Measurements from ENCODE around the gene PFDN1.
"Not testable (repeated sequence)": the region's sequence is repeated elsewhere in the genome, so short reads cannot be mapped to it uniquely, and the experiment has no call there.

The PFDN1 gene

DNA sequence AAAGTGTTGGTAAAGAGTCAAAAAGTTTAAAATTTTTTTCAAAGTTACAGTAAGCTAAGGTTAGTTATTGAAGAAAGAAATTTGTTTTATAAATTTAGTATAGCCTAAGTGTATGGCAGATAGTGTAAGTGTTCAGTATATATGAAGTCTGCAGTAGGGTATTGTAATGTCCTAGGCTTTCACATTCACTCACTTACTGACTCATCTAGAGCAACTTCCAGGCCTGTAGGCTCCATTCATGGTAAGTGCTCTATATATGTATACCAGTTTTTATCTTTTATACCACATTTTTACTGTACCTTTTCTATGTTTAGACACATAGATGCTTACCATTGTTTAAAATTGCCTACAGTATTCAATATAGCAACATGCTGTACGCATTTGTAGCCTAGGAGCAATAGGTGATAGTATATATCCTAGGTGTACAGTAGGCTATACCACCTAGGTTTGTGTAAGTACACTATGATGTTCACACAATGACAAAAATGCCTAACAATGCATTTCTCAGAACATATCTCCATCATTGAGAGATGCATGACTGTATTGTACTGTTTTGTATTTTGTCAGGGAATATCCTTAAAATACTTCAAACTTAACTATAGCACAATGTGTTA is 89.4 kb downstream of the PFDN1 start:
- DNase-seq (ENCODE audit: low read depth), result no peak

DNA sequence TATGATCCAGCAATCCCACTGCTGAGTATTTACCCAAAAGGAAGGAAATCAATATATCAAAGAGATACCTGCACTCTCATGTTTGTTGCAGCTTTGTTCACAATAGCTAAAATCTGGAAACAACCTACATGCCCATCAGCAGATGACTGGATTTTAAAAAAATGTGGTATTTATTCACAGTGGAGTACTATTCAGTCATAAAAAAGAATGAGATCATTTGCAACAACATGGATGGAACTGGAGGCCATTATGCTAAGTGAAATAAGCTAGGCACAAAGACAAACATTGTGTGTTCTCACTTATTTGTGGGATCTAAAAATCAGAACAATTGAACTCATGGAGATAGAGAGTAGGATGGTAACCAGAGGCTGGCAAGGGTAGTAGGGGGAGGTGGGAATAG is 94.8 kb downstream of the PFDN1 start:
- DNase-seq (ENCODE audit: low read depth), result no peak

DNA sequence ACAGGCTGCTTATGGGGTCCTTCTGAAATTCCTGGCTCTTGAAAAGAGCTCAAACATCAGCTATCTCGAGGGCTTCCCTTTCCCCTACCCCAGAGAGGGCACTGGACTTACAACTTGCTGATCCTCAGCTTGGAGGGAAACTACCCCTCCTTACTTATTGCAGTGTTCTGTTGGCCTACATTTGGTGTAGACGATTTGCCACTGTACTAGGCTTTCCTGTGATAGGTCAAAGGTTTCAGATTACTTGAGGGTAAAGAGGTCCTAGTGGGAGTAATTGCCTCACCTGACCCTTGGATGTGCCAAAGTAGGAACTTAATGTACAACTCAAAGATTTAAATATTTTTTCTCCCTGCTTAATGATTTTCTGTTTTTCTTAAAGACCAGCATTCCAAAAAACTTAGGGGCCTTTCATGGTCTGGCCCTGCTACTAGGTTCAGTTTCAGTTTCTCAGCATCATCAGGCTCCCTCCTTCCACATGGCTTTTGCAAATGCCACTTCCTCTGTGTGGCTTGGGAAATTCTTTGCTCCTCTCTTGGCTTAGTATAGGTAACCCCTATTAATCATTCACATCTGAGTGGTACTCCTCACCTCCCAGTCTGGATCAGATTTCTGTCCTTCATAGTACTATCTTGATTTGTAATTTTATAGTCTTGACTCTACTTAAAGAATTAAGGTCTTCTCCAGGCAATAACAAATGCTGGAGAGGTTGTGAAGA is 95.5 kb downstream of the PFDN1 start:
- no peak for DNase-seq (ENCODE audit: low read depth)

DNA sequence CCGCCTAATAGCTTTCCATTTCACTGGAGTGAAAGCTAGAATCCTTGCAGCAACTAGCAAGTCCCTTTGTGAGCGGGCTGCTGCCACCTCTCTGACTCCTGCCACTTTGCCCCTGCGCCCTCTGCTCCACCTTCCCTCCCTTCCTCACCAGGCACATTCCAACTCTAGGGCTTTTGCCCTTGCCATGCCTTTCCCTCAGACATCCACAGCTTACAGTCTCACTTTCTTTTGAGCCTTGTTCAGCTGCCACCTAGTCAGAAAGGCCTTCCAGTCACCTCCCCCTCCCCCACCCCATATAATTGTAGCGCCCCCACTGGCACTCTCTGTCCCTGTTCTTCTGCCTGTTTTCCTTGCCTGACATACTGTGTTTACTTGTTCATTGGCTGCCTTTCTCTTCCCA is 96.9 kb downstream of the PFDN1 start:
- no peak for DNase-seq (ENCODE audit: low read depth)

DNA sequence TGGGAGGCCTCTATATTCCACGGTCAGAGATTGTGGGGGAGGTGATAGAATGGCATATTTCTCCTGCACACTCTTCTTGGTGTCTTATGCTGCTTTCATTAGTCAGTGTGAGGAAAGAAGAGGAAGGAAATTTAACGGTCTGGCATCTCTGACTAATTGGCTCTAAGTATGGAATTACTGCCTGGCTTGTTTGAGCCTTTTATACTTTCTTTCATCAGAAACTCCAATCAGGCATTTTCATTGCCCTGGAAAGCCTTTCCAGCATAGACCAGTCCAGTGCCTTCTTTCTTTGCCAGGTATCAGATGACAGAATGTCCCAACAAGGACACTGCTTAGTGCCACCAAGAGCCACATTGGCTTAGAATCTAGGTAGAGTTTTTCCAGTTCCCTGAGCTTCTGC is 97.7 kb downstream of the PFDN1 start:
- peak; percentile 51 for DNase-seq (ENCODE audit: low read depth)

DNA sequence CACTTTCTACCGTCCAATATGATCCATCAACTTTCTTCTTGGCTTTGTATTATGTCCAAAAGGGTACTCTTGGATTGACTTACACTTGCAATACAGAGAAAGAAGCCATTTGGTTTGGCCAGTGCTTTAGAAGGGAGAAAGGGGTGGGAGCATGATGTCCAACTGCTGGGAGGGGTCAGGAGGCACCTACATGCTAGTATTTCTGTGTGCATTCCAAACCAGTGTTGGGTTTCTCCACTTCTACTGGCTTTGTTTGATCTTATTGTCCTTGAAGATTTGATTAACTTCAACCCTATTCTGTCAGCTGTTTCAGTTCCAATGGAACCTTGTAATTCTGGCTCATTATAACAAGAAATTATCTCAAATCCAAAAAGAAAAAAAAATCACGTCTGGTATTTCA is 100.3 kb downstream of the PFDN1 start:
- DNase-seq (ENCODE audit: low read depth), result no peak

DNA sequence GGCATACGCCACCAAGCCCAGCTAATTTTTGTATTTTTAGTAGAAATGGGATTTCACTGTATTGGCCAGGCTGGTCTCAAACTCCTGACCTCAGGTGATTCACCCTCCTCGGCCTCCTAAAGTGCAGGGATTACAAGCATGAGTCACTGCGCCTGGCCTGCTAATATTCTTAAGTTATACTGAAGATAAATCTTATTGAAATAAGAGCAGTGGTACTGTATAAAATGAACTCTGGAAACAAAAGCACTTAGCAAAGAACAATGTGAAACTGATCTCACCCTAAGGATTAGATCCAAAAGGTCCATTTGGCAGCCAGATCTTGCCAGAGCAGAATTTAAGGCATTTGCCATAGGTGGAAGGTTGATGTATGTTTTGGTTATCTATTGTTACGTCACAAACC is 100.8 kb downstream of the PFDN1 start:
- peak; percentile 78 for DNase-seq (ENCODE audit: low read depth)

DNA sequence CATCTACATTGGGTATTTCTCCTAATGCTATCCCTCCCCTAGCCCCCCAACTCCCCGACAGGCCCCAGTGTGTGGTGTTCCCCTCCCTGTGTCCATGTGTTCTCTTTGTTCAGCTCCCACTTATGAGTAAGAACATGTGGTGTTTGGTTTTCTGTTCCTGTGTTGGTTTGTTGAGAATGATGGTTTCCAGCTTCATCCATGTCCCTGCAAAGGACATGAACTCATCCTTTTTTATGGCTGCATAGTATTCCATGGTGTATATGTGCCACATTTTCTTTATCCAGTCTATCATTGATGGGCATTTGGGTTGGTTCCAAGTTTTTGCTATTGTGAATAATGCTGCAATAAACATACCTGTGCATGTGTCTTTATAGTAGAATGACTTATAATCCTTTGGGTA is 104.0 kb downstream of the PFDN1 start:
- not testable (repeated sequence) for DNase-seq (ENCODE audit: low read depth)

DNA sequence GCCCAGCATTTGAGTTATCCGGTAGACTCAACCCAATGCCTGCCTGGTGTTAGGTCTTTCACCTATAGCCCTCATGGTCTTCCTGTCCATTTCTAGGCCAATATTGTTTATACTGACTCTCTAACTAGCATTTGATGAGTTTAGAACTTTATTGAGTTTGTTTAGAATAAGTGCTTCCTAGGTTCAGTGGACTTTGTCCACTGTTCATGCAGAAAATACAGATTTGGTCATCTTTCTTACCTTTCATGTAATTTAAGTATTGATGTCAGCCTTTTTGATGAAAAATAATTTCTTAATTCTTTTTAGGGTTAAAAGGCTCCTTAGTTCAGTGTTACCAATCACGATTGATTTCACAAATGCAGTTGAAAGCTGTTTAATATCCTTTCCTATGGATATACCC is 105.9 kb downstream of the PFDN1 start:
- no peak for DNase-seq (ENCODE audit: low read depth)

DNA sequence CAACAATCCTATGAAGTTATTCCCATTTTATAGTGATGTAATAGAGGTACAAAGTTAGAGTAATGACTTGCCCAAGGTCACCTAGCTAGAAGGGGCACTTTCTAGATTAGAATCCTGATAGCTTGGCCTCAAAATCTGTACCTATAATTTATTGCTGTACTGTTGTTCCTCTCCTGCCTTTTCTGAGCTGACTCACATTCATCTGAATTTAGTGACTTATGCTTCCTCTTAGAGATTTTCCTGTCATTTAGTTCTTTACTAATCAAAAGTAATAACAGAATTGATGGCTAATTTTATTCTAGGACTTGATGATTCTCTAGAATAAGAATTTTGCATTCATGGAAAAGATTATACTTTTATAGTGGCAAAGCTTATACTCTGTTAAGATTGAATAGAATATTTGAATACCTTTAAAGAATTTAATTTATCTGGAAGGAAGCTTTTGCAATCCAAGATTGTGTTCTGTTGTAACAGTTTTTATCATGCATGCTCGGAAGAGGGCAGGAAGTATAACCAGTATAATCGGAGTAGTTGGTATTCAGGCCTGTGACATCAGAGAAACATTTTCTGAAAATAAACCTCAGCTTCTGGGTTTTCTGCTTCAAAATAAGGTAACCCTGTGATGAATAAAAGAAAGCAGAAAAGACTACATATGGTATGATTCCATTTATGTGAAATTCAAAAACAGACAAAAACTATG is 106.6 kb downstream of the PFDN1 start:
- DNase-seq (ENCODE audit: low read depth), result peak; percentile 69

All from amniotic epithelial cell (primary cell).